HepG2 (cell line): ENCODE data around the gene SDCCAG8. TPM values are rescaled to one million over a fixed set of nuclear protein-coding genes. Genes with fewer than 3 reads are reported as not detected.

Experiments
- CEBPZ ChIP-seq: IDR thresholded peaks from 2 replicates; pipeline ENCODE4 v1.6.1; 2012; ENCODE audit warnings: low read length, improper control_type of control experiment
- CHD2 ChIP-seq: IDR thresholded peaks from 2 replicates; pipeline ENCODE4 v1.6.1; 2011; ENCODE audit warnings: low read depth, low read length, improper control_type of control experiment
- GATAD2A ChIP-seq: IDR thresholded peaks from 2 replicates; pipeline ENCODE4 v1.6.1; 2016
- HOXA9 ChIP-seq: sonication (generic); formaldehyde crosslinking; IDR thresholded peaks from 2 replicates; pipeline ENCODE4 v1.8.1; 2022; ENCODE audit warnings: missing genetic modification reagents, mild to moderate bottlenecking, moderate library complexity, borderline replicate concordance
- KLF12 ChIP-seq: sonication (generic); formaldehyde crosslinking; IDR thresholded peaks from 2 replicates; pipeline ENCODE4 v1.4.0; 2020; ENCODE audit warnings: missing genetic modification reagents, borderline replicate concordance
- KLF6 ChIP-seq: IDR thresholded peaks from 2 replicates; pipeline ENCODE4 v1.8.0; 2016; ENCODE audit warnings: missing biosample characterization, missing genetic modification reagents
- SMAD1 ChIP-seq: sonication (generic); formaldehyde crosslinking; IDR thresholded peaks from 2 replicates; pipeline ENCODE4 v1.4.0; 2020; ENCODE audit warnings: missing genetic modification reagents, low read depth, mild to moderate bottlenecking, borderline replicate concordance
- ZNF230 ChIP-seq: sonication (generic); formaldehyde crosslinking; IDR thresholded peaks from 2 replicates; pipeline ENCODE4 v1.4.0; 2020; ENCODE audit warnings: mild to moderate bottlenecking, missing genetic modification reagents
- ZNF329 ChIP-seq: sonication (generic); formaldehyde crosslinking; IDR thresholded peaks from 2 replicates; pipeline ENCODE4 v1.9.0; 2021; ENCODE audit warnings: low read depth, mild to moderate bottlenecking, missing genetic modification reagents
- ZNF496 ChIP-seq: sonication (generic); formaldehyde crosslinking; IDR thresholded peaks from 2 replicates; pipeline ENCODE4 v1.8.1; 2023; ENCODE audit warnings: mild to moderate bottlenecking, moderate library complexity, missing genetic modification reagents; ENCODE audit not compliant: insufficient replicate concordance
- ZNF547 ChIP-seq: sonication (generic); formaldehyde crosslinking; IDR thresholded peaks from 2 replicates; pipeline ENCODE4 v1.5.1; 2020; ENCODE audit warnings: mild to moderate bottlenecking, missing genetic modification reagents
- ZNF615 ChIP-seq: sonication (generic); formaldehyde crosslinking; IDR thresholded peaks from 2 replicates; pipeline ENCODE4 v1.5.0; 2020; ENCODE audit warnings: mild to moderate bottlenecking, missing genetic modification reagents, borderline replicate concordance
- ZNF839 ChIP-seq: sonication (generic); formaldehyde crosslinking; IDR thresholded peaks from 2 replicates; pipeline ENCODE4 v1.4.0; 2020; ENCODE audit warnings: missing genetic modification reagents, mild to moderate bottlenecking, borderline replicate concordance
- polyA plus RNA-seq, 8 experiments: library from polyadenylated mRNA; depleted of rRNA in 3 of 8; stranded (reverse) in 7 of 8; unstranded in 1 of 8; fragments of >200 nt; fragmentation: Illumina TruSeq in 4 of 8; extraction: Trizol in 4 of 8; gene quantifications; 2 replicates each; pipeline versions ENCODE4 v1.2.1 to v1.2.3, GENCODE V29; 2011 to 2016; ENCODE audit warnings: low read depth in 4 of 8, missing spikeins in 1 of 8, mixed read lengths in 1 of 8; ENCODE audit not compliant: insufficient read depth in 1 of 8
- total RNA-seq, 5 experiments: library from RNA; depleted of rRNA; stranded (reverse); fragments of >200 nt; fragmentation: Illumina TruSeq; extraction: Trizol; gene quantifications; 2 replicates each; pipeline ENCODE4 v1.2.3, GENCODE V29; 2016; ENCODE audit warnings: low read depth in 1 of 5
- TF ChIP-seq, protein P1 (sequence below): sonication (generic); formaldehyde crosslinking; IDR thresholded peaks from 2 replicates; pipeline ENCODE4 v1.5.0; 2020; ENCODE audit warnings: missing genetic modification reagents, mild to moderate bottlenecking, borderline replicate concordance
- TF ChIP-seq, protein P2 (sequence below): sonication (generic); formaldehyde crosslinking; IDR thresholded peaks from 2 replicates; pipeline ENCODE4 v1.4.0; 2020; ENCODE audit warnings: missing genetic modification reagents, mild to moderate bottlenecking, borderline replicate concordance

SDCCAG8 gene
- total and polyA plus RNA-seq, 2 of the 13 experiments (the other 11 are each of a cell fraction or from before 2014, with no cell fraction given): 9.5 to 13.4 TPM

DNA sequence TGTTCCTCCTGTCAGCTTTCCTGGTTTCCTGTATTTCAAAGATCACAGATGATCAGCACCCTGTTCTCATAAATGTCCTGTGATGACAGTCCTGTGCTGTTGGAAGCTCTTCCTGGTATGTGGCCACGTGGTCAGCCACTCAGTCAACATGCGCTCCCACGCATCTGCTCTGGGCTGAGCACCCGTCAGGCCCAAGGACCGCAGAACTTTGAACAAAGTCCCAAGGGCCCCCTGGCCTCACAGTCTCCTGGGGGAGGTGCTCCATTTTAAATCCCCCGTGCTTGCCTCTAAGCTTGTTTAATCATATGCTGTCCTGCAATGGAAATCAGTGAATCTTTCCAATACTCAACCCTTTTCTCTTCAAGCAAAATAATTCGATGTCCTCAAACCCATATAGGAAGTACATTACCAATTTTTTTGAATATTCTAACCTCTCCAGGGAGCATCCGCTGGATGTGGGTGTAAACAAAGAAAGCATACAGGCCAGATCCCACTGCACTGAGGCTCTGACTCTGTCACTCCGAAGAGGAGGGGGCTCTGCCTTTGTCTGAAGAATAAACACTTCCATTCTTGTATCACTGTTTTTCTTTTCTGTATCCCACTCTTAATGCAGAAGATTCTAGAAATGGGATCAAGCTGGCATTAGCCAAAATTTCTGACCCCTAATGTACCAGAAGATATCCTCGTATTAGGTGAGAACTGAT is 250.3 kb downstream of the SDCCAG8 start (continued):
- no peak for TF ChIP-seq ZNF839
- no peak for TF ChIP-seq ZNF230
- no peak for TF ChIP-seq CEBPZ
- TF ChIP-seq ZNF329: no peak
- TF ChIP-seq ZNF496 (CRISPR knock-in tag): no peak
- TF ChIP-seq, protein P1, sequence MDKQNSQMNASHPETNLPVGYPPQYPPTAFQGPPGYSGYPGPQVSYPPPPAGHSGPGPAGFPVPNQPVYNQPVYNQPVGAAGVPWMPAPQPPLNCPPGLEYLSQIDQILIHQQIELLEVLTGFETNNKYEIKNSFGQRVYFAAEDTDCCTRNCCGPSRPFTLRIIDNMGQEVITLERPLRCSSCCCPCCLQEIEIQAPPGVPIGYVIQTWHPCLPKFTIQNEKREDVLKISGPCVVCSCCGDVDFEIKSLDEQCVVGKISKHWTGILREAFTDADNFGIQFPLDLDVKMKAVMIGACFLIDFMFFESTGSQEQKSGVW: no peak
- no peak for TF ChIP-seq CHD2
- TF ChIP-seq GATAD2A (CRISPR knock-in tag): peak; percentile 94
- TF ChIP-seq KLF6 (CRISPR knock-in tag): peak; percentile 47; the same call in 1 of the 2 replicates
- TF ChIP-seq SMAD1 (CRISPR knock-in tag): peak; percentile 85; the same call in 1 of the 2 replicates
- TF ChIP-seq KLF12 (CRISPR knock-in tag): 0 out of 2 replicates have a peak, but pooled peaks have one; percentile 50
- TF ChIP-seq ZNF547: peak; percentile 39; the same call in 1 of the 2 replicates
- TF ChIP-seq ZNF615 (CRISPR knock-in tag): no peak; the same call in 1 of the 2 replicates
- TF ChIP-seq, protein P2, sequence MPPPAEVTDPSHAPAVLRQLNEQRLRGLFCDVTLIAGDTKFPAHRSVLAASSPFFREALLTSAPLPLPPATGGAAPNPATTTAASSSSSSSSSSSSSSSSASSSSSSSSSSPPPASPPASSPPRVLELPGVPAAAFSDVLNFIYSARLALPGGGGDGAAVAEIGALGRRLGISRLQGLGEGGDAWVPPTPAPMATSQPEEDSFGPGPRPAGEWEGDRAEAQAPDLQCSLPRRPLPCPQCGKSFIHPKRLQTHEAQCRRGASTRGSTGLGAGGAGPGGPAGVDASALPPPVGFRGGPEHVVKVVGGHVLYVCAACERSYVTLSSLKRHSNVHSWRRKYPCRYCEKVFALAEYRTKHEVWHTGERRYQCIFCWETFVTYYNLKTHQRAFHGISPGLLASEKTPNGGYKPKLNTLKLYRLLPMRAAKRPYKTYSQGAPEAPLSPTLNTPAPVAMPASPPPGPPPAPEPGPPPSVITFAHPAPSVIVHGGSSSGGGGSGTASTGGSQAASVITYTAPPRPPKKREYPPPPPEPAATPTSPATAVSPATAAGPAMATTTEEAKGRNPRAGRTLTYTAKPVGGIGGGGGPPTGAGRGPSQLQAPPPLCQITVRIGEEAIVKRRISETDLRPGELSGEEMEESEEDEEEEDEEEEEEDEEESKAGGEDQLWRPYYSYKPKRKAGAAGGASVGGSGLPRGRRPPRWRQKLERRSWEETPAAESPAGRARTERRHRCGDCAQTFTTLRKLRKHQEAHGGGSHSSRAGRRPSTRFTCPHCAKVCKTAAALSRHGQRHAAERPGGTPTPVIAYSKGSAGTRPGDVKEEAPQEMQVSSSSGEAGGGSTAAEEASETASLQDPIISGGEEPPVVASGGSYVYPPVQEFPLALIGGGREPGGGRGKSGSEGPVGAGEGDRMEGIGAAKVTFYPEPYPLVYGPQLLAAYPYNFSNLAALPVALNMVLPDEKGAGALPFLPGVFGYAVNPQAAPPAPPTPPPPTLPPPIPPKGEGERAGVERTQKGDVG (CRISPR knock-in tag): peak; percentile 85; the same call in 1 of the 2 replicates
- no peak for TF ChIP-seq HOXA9 (CRISPR knock-in tag)
